Esophagus muscularis mucosa (tissue), 4 donors: ENCODE results near the gene ADGRA1. TPM values are rescaled to one million over a fixed set of nuclear protein-coding genes. Genes with fewer than 3 reads are reported as not detected.

Experiments
- DNase-seq: peaks from one replicate; pipeline ENCODE4 v3.0.0-alpha.2; 2017; ENCODE audit errors: extremely low spot score
- H3K27ac ChIP-seq, 4 donors: fragments of 200-600 bp; sonication (generic); replicated peaks in 1 of 4; 1 replicate in 3 of 4; 2 replicates in 1 of 4; pipeline ENCODE4 v1.5.1; 2016 to 2019; ENCODE audit warnings: mild to moderate bottlenecking in 1 of 4
- H3K27me3 ChIP-seq, 4 donors: fragments of 200-600 bp; sonication (generic); one replicate each; pipeline versions ENCODE4 v1.5.1 to v1.6.0; 2016 to 2019
- H3K36me3 ChIP-seq, 4 donors: fragments of 200-600 bp; sonication (generic); one replicate each; pipeline ENCODE4 v1.5.1; 2016 to 2019
- H3K4me1 ChIP-seq, 4 donors: fragments of 200-600 bp; sonication (generic); one replicate each; pipeline ENCODE4 v1.5.1; 2016 to 2019
- H3K4me3 ChIP-seq, 4 donors: fragments of 200-600 bp; sonication (generic); 1 replicate in 2 of 4; 2 replicates in 2 of 4; pipeline ENCODE4 v1.5.1; 2016 to 2019; ENCODE audit warnings: mild to moderate bottlenecking in 4 of 4, moderate library complexity in 1 of 4
- H3K9me3 ChIP-seq, 4 donors: fragments of 200-600 bp; sonication (generic); 1 replicate in 3 of 4; 2 replicates in 1 of 4; pipeline ENCODE4 v1.5.1; 2016 to 2019
- CTCF ChIP-seq, 3 experiments: fragments of 200-600 bp in 2 of 3; fragments of 450-650 bp in 1 of 3; sonication (generic) in 2 of 3; IDR thresholded peaks; one replicate each; pipeline ENCODE4 v1.5.1; 2017 to 2019; ENCODE audit warnings: antibody characterized with exemption in 3 of 3, mild to moderate bottlenecking in 2 of 3, moderate library complexity in 1 of 3
- EP300 ChIP-seq: sonication (generic); formaldehyde crosslinking; IDR thresholded peaks from one replicate; pipeline ENCODE4 v1.6.1; 2017; ENCODE audit warnings: antibody characterized with exemption
- POLR2A ChIP-seq: fragments of 450-650 bp; IDR thresholded peaks from one replicate; pipeline ENCODE4 v1.6.1; 2017; ENCODE audit warnings: antibody characterized with exemption, moderate library complexity, mild to moderate bottlenecking, low read depth
- POLR2AphosphoS5 ChIP-seq, 2 donors: sonication (generic); formaldehyde crosslinking; IDR thresholded peaks; one replicate each; pipeline ENCODE4 v1.6.1; 2017; ENCODE audit warnings: antibody characterized with exemption in 2 of 2
- WGBS: methylation state at CpG from one replicate; pipeline ENCODE4 v1.1.5; 2018; 5-methylcytosine and 5-hydroxymethylcytosine counted together
- intact Hi-C: fragments of 100-400 bp; cut with DNase I; formaldehyde crosslinking; loops from one replicate; pipeline ENCODE4 v1.15.1; 2023
- total RNA-seq, 4 donors: library from RNA; depleted of rRNA; stranded (reverse); fragments of >200 nt; gene quantifications; one replicate each; pipeline versions ENCODE4 v1.1.0 to v1.2.1, GENCODE V29; 2016

Gene ADGRA1
- total RNA-seq, 4 donors from 2014 or later, result under 0.01 to 0.06 TPM; not detected in 2

DNA sequence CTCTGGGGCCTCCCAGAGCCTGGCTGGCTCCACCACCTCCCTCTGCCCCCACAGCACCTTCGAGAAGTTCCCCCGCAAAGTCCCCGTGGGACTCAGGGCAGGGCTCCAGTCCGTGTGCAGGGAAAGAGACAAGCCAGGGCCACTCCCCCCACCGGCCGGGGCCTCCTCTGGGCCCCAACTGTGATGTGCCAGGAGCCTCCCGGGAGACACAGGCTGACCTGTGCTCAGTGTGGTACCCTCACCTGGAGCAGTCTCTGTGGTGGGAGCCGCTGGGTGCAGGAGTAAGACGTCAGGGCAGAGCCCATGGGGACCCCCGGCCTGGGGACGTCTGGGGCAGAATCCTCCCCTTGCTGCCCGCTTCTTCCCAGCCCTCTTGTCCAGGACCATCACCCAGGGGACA, 1.5 kb upstream of the ADGRA1 start:
- H3K9me3 ChIP-seq, result no peaks in the 10 kb centered on the region
- no peak overlapping the region for H3K4me3 ChIP-seq
- peaks cover 3 to 22% (median 15%) of the 10 kb centered on the region in 4 donors for H3K4me1 ChIP-seq
- no peak for DNase-seq
- no peak for TF ChIP-seq EP300
- no peak for TF ChIP-seq POLR2AphosphoS5 (IDR thresholded peaks at IDR 0.05)
- no peak for TF ChIP-seq CTCF (IDR thresholded peaks at IDR 0.05)
- no peak for TF ChIP-seq POLR2A
- no peaks in the 10 kb centered on the region for H3K36me3 ChIP-seq
- WGBS, result 56% methylated on average over 7 of the region's 12 CpGs
- H3K27me3 ChIP-seq, result peaks cover 0 to 100% (median 48%) of the 10 kb centered on the region in 4 donors
- H3K27ac ChIP-seq, result no peak overlapping the region
- intact Hi-C loops, result no loop called here

DNA sequence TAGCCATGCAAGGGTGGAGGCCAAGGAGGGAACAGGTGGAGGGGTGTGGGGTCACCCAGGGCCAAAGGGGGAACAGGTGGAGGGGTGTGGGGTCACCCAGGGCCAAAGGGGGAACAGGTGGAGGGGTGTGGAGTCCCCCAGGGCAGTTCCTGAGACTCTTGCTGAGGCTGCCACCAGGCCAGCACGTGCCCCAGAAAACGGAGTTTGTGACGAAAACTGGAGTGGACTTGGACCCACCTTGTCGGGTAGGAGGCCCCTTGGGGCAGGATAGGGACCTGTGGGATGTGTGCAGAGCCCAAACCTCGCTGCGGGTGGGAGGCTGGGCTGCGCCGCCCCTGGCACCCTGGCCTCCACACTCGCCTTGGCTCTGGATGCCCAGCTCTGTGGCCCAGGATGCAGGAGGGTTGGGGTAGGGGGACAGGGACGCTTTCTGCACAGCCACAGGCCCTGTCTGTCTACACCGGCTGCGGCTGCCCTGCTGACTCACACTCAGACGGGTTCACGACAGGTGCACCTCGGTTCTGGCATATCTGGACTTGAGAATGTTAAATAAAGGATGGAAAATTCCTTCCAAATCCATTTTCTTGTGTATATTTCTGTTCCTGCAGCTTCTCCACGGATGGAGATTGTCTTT, 562 bp upstream of the ADGRA1 start:
- Histone ChIP-seq H3K27me3 (peaks cover 0 to 100% (median 48%) of the 10 kb centered on the region in 4 donors), H3K4me1 (peaks cover 3 to 22% (median 15%) of the 10 kb centered on the region in 4 donors), H3K4me3 (peak overlapping the region in 2 of 4 donors; percentile 37 to 38), H3K27ac (no peak overlapping the region), H3K9me3 (no peaks in the 10 kb centered on the region), H3K36me3 (no peaks in the 10 kb centered on the region)
- intact Hi-C loops, result no loop called here
- no peak for DNase-seq
- TF ChIP-seq POLR2A, result no peak
- no peak for TF ChIP-seq CTCF (IDR thresholded peaks at IDR 0.05)
- no peak for TF ChIP-seq EP300
- no peak for TF ChIP-seq POLR2AphosphoS5 (IDR thresholded peaks at IDR 0.05)
- 23% methylated on average over 7 of the region's 16 CpGs for WGBS

- H3K4me1 ChIP-seq, result peaks cover 3 to 22% (median 15%) of the 10 kb centered on the region in 4 donors
- peak overlapping the region; percentile 34 to 40 (median 38) for H3K4me3 ChIP-seq
- DNase-seq, result no peak
- no peak for TF ChIP-seq EP300
- TF ChIP-seq POLR2AphosphoS5 (IDR thresholded peaks at IDR 0.05), result no peak
- no peak for TF ChIP-seq CTCF (IDR thresholded peaks at IDR 0.05)
- TF ChIP-seq POLR2A, result no peak
- H3K9me3 ChIP-seq, result no peaks in the 10 kb centered on the region
- H3K36me3 ChIP-seq, result no peaks in the 10 kb centered on the region
- H3K27ac ChIP-seq, result no peak overlapping the region
- peaks cover 0 to 88% (median 47%) of the 10 kb centered on the region in 4 donors for H3K27me3 ChIP-seq
- 0% methylated on average over 1 of the region's 87 CpGs for WGBS
- intact Hi-C loops, result no loop called here
Observed at GRCh38 chr10:133088179-133088955, 643 bp downstream of the ADGRA1 start.

GRCh38 chr10:133088956-133089800, 1.5 kb downstream of the ADGRA1 start:
- TF ChIP-seq EP300 (no peak), POLR2A (no peak), CTCF (IDR thresholded peaks at IDR 0.05) (no peak), POLR2AphosphoS5 (IDR thresholded peaks at IDR 0.05) (no peak)
- no peak for DNase-seq
- Histone ChIP-seq H3K4me1 (peaks cover 3 to 22% (median 15%) of the 10 kb centered on the region in 4 donors), H3K36me3 (no peaks in the 10 kb centered on the region), H3K27ac (no peak overlapping the region), H3K4me3 (no peak overlapping the region), H3K27me3 (peaks cover 0 to 80% (median 45%) of the 10 kb centered on the region in 4 donors), H3K9me3 (no peaks in the 10 kb centered on the region)
- intact Hi-C loops, result no loop called here
- 59% methylated on average over 30 of the region's 46 CpGs for WGBS
